ENCODE results near the gene USP13. TPM values are rescaled to one million over a fixed set of nuclear protein-coding genes. Genes with fewer than 3 reads are reported as not detected.

The USP13 gene
- total and polyA plus RNA-seq, 2 of the 4 experiments (the other 2 are of a cell fraction) = 9.2 to 18.1 TPM

- H2BK120ac ChIP-seq (ENCODE audit: low read depth, low read length) = no peak overlapping the region
- in situ Hi-C loops (cut with MboI; ENCODE audit: low sequenced_read_pairs) (no loop called here), dilution Hi-C loops (cut with HindIII; ENCODE audit: low sequenced_read_pairs, unreplicated experiment) (no loop called here), intact Hi-C loops (cut with micrococcal nuclease) (no loop called here)
- no peak overlapping the region for H3K4me3 ChIP-seq (ENCODE audit: insufficient read depth, low read depth, low read length)
- H4K20me1 ChIP-seq (ENCODE audit: insufficient read depth, low read length) = peaks cover 14% of the 10 kb centered on the region
- no peak overlapping the region for H3K4me2 ChIP-seq (ENCODE audit: low read depth, low read length)
- no peaks in the 10 kb centered on the region for H3K27me3 ChIP-seq (ENCODE audit: control insufficient read depth, insufficient read depth, low read length)
- H3K36me3 ChIP-seq (ENCODE audit: control insufficient read depth, insufficient read depth, low read length) = no peaks in the 10 kb centered on the region; the same call in 1 of the 2 replicates
- no peak overlapping the region for H2BK5ac ChIP-seq (ENCODE audit: low read depth, low read length, poor library complexity, severe bottlenecking)
- no peak overlapping the region for H2AFZ ChIP-seq (replicated peaks; ENCODE audit: low read length, poor library complexity)
- TF ChIP-seq SMC3 (IDR thresholded peaks at IDR 0.05; ENCODE audit: low read depth, low read length) (no peak), MAZ (IDR thresholded peaks at IDR 0.05; ENCODE audit: borderline replicate concordance, low read depth, low read length) (no peak), FOS (IDR thresholded peaks at IDR 0.05; ENCODE audit: low read depth, low read length) (no peak)
- CTCF ChIA-PET = no interaction called here
- no peak overlapping the region for H2AK9ac ChIP-seq (replicated peaks; ENCODE audit: low read depth, low read length, poor library complexity)
- no peak overlapping the region for H4K91ac ChIP-seq (ENCODE audit: insufficient read depth, low read depth, low read length)
- peaks cover 7% of the 10 kb centered on the region; the same call in 1 of the 2 replicates for H3K9me1 ChIP-seq (ENCODE audit: insufficient read depth, low read length)
- H3K79me1 ChIP-seq (ENCODE audit: low read depth in 1 of 2, low read length in 2 of 2) = peaks cover 24 to 69% of the 10 kb centered on the region in 2 experiments
- H3K27ac ChIP-seq (ENCODE audit: insufficient read depth, low read length) = no peak overlapping the region
- H3K9ac ChIP-seq (ENCODE audit: low read depth, low read length) = no peak overlapping the region
- ATAC-seq (ENCODE audit: low read depth) (no peak), DNase-seq (no peak)
- BruUV-seq (replicated peaks) = no TSS peak
- H3K23ac ChIP-seq (ENCODE audit: low read depth, low read length) = no peak overlapping the region
- H4K5ac ChIP-seq (ENCODE audit: low read depth, low read length) = no peak overlapping the region
- no peak overlapping the region for H3K18ac ChIP-seq (ENCODE audit: low read depth, low read length)
- no peak overlapping the region for H2BK15ac ChIP-seq (ENCODE audit: low read depth, low read length)
- no peak overlapping the region for H3K4ac ChIP-seq (ENCODE audit: low read depth, low read length)
- no peak overlapping the region for H3K14ac ChIP-seq (replicated peaks; ENCODE audit: low read depth, low read length)
- H3K56ac ChIP-seq (ENCODE audit: extremely low read depth, insufficient read depth, low read length) = no peak overlapping the region
- H2BK20ac ChIP-seq (ENCODE audit: low read depth, low read length) = no peak overlapping the region
- peak overlapping the region; percentile 28; the same call in 1 of the 2 replicates for H2AK5ac ChIP-seq (ENCODE audit: low read depth, low read length)
- peaks cover 5% of the 10 kb centered on the region for H3K4me1 ChIP-seq (ENCODE audit: control insufficient read depth, insufficient read depth, low read length)
- 100% methylated on average over 2 of the region's 4 CpGs; no CpG with 5 or more reads in 1 of the 2 experiments for WGBS, 2 experiments (ENCODE audit: extremely low coverage in 2 of 2, insufficient read length in 1 of 2)
- POLR2A ChIA-PET (ENCODE audit: unreplicated experiment) = no interaction called here
- no peak overlapping the region for H4K8ac ChIP-seq (ENCODE audit: low read depth in 2 of 2, low read length in 2 of 2)
- no peaks in the 10 kb centered on the region for H3K9me3 ChIP-seq (ENCODE audit: control insufficient read depth, insufficient read depth, low read length)
These were observed 20.1 kb downstream of the USP13 start for GRCh38 chr3:179672918-179673317.
